ENCODE data around the gene CYB5A.

DNA sequence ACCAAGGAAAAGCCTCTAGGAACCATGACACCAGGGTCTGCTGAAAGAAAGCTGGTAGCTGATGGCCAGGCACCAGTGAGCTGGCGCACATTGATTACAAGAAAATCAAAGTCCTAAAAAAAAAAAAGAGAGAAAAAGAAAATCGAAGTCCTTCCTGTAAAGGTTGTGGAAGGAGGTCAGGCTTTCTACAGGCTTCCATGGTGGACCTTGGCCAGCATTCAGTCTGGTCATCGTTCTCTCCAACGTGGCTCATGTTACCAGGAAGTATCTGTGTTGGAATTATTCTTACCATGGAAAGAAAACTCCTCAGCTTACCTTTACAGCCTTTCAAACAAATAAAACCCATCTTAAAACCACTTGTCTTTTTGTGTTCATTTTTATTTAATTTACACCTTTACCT is 65.6 kb downstream of the CYB5A start:
- TF ChIP-seq CBX2 (IDR thresholded peaks at IDR 0.05; ENCODE audit: borderline replicate concordance, low read depth) (no peak), ESRRA (IDR thresholded peaks at IDR 0.05; ENCODE audit: borderline replicate concordance, low read length) (no peak)
- TF ChIP-seq, protein P1, sequence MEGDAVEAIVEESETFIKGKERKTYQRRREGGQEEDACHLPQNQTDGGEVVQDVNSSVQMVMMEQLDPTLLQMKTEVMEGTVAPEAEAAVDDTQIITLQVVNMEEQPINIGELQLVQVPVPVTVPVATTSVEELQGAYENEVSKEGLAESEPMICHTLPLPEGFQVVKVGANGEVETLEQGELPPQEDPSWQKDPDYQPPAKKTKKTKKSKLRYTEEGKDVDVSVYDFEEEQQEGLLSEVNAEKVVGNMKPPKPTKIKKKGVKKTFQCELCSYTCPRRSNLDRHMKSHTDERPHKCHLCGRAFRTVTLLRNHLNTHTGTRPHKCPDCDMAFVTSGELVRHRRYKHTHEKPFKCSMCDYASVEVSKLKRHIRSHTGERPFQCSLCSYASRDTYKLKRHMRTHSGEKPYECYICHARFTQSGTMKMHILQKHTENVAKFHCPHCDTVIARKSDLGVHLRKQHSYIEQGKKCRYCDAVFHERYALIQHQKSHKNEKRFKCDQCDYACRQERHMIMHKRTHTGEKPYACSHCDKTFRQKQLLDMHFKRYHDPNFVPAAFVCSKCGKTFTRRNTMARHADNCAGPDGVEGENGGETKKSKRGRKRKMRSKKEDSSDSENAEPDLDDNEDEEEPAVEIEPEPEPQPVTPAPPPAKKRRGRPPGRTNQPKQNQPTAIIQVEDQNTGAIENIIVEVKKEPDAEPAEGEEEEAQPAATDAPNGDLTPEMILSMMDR (IDR thresholded peaks at IDR 0.05): no peak
